ENCODE data around the gene ARL6IP4. TPM values are rescaled to one million over a fixed set of nuclear protein-coding genes. Genes with fewer than 3 reads are reported as not detected.

The ARL6IP4 gene
- total and polyA plus RNA-seq, 10 of the 15 experiments (the other 5 are each of a cell fraction or from before 2014, with no cell fraction given): 2.5 to 320 (median 188) TPM

DNA sequence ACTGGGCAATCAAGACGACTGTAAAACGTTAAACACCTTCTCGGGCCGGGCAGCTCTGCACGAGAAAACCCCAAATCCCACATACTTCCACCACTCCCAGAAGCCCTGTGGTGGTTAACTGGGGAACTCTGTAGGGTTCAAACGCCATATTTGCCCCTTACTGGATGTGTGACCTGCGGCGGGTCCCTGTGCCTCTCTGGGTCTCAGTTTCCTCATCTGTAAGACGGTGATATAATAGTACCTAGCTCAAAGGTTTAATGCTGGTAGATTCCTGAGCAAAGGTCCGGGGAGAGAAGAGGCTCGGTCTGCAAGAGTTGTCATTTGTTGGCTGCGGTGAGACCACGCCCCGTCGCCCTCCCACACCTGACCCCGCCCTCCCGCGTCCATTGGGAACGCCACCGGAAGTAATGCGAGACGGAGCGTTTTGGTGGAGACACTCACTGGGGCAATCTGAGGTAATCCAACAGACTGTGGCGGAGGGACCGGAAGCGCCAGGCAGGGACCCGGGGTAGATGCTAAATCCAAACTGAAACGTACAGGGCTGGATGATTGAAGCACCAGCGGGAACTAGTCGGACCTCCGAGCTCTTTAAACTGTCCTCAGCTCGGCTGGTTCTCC lies 6.1 kb upstream of the ARL6IP4 start (continued):
- TF ChIP-seq BCLAF1 (IDR thresholded peaks at IDR 0.05) (no peak), PRDM15 (CRISPR knock-in tag; IDR thresholded peaks at IDR 0.05) (no peak), SMARCA5 (IDR thresholded peaks at IDR 0.05) (no peak), MEF2B (IDR thresholded peaks at IDR 0.05; ENCODE audit: partially characterized antibody, poor library complexity, severe bottlenecking) (peak; percentile 15), SREBF2 (IDR thresholded peaks at IDR 0.05; ENCODE audit: low read length) (no peak), ZNF384 (IDR thresholded peaks at IDR 0.05; ENCODE audit: borderline replicate concordance, low read depth, low read length) (no peak), HDAC2 (IDR thresholded peaks at IDR 0.05) (no peak), RFX5 (IDR thresholded peaks at IDR 0.05; ENCODE audit: low read depth, low read length) (no peak), RBBP5 (conservative IDR thresholded peaks at IDR 0.05) (no peak), CBX5 (IDR thresholded peaks at IDR 0.05; ENCODE audit: low read depth) (no peak), SP1 (IDR thresholded peaks at IDR 0.05; ENCODE audit: low read depth, low read length) (peak; percentile 83), JUND (IDR thresholded peaks at IDR 0.05; ENCODE audit: low read depth, low read length) (peak; percentile 37; the same call in 1 of the 2 replicates), USF1 (IDR thresholded peaks at IDR 0.05; ENCODE audit: borderline replicate concordance, extremely low read length, insufficient read depth, low read depth, low read length) (no peak), HCFC1 (IDR thresholded peaks at IDR 0.05; ENCODE audit: low read length) (peak; percentile 80), NFYA (IDR thresholded peaks at IDR 0.05; ENCODE audit: borderline replicate concordance, low read depth, low read length) (no peak), ZBED1 (IDR thresholded peaks at IDR 0.05; ENCODE audit: borderline replicate concordance) (no peak), IKZF1 (conservative IDR thresholded peaks at IDR 0.05) (peak; percentile 36; the same call in 1 of the 2 replicates), RUNX3 (IDR thresholded peaks at IDR 0.05; ENCODE audit: low read length) (peak; percentile 78), ZNF24 (IDR thresholded peaks at IDR 0.05) (no peak), RCOR1 (conservative IDR thresholded peaks at IDR 0.05; ENCODE audit: low read depth, low read length) (no peak)
- TF ChIP-seq, protein P1, sequence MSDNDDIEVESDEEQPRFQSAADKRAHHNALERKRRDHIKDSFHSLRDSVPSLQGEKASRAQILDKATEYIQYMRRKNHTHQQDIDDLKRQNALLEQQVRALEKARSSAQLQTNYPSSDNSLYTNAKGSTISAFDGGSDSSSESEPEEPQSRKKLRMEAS (IDR thresholded peaks at IDR 0.05; ENCODE audit: low read depth, low read length): no peak
- TF ChIP-seq, protein P2, sequence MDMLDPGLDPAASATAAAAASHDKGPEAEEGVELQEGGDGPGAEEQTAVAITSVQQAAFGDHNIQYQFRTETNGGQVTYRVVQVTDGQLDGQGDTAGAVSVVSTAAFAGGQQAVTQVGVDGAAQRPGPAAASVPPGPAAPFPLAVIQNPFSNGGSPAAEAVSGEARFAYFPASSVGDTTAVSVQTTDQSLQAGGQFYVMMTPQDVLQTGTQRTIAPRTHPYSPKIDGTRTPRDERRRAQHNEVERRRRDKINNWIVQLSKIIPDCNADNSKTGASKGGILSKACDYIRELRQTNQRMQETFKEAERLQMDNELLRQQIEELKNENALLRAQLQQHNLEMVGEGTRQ (IDR thresholded peaks at IDR 0.05; ENCODE audit: borderline replicate concordance, low read depth, low read length): no peak; the same call in 1 of the 2 replicates

Data from GM12878 (cell line).